CD4-positive, alpha-beta T cell treated with Interleukin-15 for 1 hour (primary cell): ENCODE data around the gene ACTRT2.

Source experiments
- DNase-seq: peaks from one replicate; pipeline ENCODE4 v3.0.0-alpha.2; 2020

The ACTRT2 gene

GRCh38 chr1:2983706-2984398, 37.4 kb upstream of the ACTRT2 start:
- DNase-seq: no peak

DNA sequence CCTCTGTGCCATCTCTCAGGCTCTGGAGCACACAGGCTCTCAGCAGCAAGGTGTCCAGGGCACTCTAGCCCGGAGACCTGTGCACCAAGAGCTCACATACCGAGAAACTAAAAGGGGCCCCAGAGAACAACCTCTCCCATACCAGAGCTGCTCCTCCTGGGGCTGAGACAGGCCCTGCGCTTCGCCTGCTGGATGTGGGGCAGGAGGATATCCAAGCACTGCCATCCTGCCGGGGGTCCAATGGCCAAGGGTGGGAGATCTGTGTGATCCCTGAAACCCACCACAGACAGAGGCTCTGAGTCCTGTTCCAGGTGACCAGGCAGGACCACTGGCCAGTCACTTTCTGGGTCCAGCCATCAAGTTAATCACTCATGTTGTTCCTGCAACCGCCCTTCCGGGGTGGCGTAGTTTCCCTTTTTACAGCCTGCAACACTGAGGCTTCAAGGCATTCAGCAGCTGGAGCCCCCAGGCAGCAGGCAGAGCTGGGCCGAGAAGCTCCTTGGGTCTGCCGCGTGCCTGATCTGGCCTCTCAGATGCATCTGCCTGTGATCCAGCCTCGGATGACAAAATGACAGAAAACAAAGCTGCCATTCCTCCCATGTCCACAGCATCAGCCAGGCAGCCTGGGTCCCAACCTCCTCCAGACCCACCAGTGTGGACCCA, 36.7 kb upstream of the ACTRT2 start:
- no peak for DNase-seq

DNA sequence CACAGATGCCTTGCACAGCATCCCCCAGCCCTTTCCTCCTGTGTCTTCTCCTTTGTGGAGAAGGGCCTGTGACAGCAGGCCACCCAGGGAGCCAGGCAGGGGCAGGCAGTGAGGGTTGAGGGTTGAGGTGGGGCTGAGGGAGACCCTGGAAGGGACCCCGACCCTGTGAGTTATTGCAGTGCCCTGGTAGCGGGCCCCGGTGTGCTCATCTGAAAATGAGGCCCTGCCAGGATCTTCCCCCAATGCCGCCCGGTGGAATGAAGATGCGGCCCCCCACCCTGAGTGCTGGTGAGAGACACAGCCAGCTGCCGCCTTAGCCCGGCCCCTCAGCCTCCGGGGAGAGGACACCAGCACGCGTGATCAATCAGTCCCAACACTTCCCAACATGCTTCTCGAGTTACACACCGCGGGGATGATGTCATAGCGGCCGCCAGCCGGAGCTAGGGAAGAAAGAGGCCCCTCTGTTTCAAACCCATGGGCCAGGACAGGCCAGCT, 36.2 kb upstream of the ACTRT2 start:
- no peak for DNase-seq

GRCh38 chr1:2985694-2986548, 35.3 kb upstream of the ACTRT2 start:
- no peak for DNase-seq

GRCh38 chr1:2986549-2987305, 34.5 kb upstream of the ACTRT2 start:
- no peak for DNase-seq

DNA sequence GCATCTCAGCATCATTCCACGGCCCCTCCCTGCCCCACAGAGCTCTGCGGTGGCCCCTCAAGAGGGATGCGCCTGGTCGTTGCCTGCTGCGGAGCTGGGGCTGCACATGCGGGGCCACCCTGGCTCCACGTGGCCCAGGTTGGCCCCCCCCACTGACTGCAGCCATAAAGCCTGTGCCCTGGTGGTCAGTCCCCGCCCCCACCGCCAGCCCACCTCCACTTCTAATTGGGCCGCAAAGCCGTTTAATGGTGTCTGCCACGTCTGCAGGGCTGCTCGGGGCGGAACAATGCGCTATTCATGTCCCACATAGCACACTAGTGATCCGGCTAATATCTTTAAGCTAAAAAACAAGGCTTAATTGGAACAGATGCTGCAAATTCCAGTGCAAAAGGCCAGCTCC, 33.5 kb upstream of the ACTRT2 start:
- DNase-seq: no peak

- DNase-seq: no peak
Measured at GRCh38 chr1:2988256-2988655, 33.0 kb upstream of the ACTRT2 start.

DNA sequence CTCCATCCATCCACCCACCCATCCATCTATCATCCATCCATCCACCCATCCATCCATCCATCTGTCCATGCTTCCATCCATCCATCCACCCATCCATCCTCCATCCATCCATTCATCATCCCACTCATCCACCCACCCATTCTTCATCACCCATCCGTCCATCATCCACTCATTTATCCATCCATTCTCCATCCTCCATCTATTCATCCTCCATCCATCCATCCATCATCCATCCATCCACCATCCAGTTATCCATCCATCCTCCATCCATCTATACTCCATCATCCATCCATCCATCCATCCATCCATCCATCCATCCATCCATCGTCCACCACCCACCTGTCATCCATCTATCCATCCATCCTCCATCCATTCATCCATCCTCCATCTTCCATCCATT, 32.1 kb upstream of the ACTRT2 start:
- DNase-seq: no peak

DNA sequence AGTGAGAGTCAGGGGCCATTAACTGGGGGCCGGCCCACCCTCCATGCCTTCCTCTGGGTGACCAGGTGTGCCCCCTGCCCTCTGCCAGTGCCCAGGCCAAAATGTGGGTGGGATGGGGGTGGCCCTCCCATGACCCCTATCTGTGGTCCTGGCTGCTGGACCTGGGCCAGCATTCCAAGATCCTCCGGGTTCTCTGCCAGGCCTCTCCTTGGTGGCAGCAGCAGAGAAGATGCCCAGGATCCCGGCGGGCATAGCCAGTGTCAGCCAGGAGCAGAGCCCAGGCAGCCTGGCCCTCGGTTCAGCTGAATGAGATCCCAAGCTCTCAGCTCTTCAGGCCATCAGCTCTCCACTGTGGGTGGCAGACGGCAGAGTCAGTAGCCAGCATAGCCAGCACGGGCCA, 31.3 kb upstream of the ACTRT2 start:
- no peak for DNase-seq

- DNase-seq: no peak
Measured at GRCh38 chr1:2990376-2991115, 30.7 kb upstream of the ACTRT2 start.

DNA sequence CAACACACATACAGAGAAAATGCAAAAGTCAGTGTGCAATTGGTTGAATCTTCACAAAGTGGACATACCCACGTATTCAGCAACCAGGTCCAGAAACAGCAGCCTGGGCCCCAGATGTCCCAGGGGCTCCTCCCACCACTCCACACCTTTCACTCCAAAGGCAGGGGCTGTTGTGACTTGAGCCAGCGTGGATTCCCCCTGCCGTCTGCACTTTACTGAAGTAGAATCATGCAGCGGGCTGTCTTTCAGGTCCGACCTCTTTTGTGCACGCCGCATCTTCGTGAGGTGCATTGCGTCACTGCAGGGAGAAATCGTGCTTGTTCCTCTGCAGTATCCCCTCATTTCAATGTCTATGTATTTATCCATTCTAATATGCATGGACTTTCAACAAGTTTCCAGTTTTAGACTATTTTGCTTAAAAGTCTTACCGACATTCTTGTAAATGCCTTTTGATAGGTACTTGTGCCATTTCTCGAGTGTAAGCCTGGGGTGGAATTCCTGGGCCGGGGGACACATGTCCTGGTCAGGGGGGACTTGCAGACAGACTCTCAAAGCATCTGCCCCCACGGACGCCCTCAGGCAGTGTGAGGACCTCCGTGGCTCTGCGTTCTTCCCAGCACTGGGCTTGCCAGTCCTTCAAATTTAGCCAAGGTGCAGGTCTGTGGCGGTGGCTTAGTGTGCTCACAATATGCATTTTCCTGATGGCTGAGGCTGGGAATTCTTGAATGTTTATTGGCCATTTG, 29.3 kb upstream of the ACTRT2 start:
- DNase-seq: no peak

DNA sequence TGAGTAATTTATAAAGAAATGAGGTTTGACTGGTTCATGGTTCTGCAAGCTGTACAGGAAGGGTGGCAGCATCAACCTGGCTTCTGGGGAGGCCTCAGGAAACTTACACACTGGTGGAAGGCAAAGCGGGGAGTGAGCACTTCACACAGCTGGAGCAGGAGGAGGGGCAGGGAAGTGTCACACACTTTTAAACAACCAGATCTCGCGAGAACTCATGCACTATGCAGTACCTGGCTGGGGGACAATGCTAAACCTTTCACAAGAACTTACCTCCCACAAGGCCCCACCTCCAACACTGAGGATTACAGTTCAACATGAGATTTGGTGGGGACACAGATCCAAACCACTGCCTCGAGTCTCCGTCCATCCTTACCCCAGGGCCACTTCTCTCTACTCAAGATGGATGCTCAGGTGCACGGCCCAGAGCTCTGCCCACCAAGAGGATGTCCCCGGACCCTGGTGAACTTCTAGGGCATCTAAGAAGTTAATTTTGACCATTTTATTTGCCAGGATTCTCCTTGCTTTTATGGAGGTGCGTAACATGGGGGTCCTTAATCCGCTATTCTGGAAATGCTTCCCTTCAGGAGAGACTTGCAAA, 22.7 kb upstream of the ACTRT2 start:
- no peak for DNase-seq

- no peak for DNase-seq
Measured at GRCh38 chr1:2999138-2999537, 22.1 kb upstream of the ACTRT2 start.

DNA sequence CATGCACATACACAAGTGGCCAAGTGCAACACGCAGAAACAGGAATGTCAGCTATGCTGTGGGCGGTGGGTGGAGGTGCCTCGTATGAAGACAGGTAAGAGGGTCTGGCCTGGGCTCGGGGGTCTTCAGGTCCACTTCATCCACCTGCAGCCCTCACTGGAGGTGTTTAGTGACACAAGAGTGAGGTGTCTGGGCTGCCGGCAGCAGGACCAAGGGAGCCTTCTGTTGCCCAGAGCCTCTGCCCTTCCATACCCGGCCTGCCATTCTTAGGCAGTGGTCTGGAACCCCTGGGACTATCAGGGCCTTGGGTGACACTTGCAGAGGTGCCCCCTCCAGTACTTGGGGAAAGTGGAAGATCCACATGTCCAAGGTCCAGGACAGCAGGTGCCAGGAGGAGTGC, 21.7 kb upstream of the ACTRT2 start:
- DNase-seq: no peak

- DNase-seq: no peak
Measured at GRCh38 chr1:3000214-3000613, 21.1 kb upstream of the ACTRT2 start.

DNA sequence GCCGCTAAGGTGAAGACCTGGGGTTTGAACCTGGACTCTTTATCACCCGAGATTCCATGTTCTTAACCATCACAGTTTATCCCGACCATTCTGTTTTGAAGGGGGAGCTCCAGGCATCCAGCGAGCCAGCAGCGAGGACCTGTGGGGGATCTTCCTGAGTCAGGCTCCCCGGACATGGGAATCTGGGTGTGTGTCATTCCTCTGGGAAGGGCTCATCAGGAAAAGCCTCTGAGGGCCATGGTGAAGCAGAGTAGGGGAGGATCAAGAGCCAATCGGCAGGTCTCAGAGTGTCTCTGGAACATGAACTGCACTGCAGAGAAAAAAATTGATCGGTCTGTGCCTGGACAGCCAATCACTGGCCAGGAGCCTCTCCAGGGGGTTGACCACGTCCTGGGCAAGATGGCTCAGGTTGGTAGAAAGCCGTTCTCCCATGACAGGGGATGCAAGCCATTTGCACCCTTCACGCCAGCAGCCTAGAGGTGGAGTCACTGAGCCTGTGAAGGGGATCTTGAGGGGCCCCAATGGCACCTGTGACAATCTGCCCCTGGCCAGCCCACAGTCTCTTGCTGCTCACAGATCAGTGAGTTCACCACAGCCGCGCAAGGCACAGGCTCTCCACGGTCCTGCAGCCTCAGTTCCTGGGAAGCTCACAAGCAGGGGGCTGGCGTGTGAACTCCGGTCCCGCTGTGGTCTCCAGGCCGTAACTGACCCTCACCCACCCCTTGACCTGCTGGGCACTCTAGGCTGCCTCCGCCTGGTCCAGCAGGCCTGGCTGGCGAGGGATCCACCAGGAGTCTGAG, 20.4 kb upstream of the ACTRT2 start:
- DNase-seq: no peak

- no peak for DNase-seq
Measured at GRCh38 chr1:3001471-3002348, 19.6 kb upstream of the ACTRT2 start.

GRCh38 chr1:3002349-3003038, 18.8 kb upstream of the ACTRT2 start:
- no peak for DNase-seq
